ENCODE data around the gene HECTD3. TPM values are rescaled to one million over a fixed set of nuclear protein-coding genes. Genes with fewer than 3 reads are reported as not detected.
"Not testable (repeated sequence)": the region's sequence is repeated elsewhere in the genome, so short reads cannot be mapped to it uniquely, and the experiment has no call there.

The HECTD3 gene
- total RNA-seq, 2 donors from 2014 or later: 40.4 to 66.3 TPM

- no peaks in the 10 kb centered on the region for H3K27me3 ChIP-seq (replicated peaks; ENCODE audit: insufficient read depth)
- H3K4me3 ChIP-seq: no peak overlapping the region
- no peak overlapping the region for H3K27ac ChIP-seq
- ATAC-seq (ENCODE audit: insufficient number of reproducible peaks, low FRiP score, low read depth) (no peak), DNase-seq (ENCODE audit: low spot score) (no peak)
- H3K4me1 ChIP-seq (ENCODE audit: control insufficient read depth in 1 of 2, low read depth in 2 of 2): peaks cover 9 to 16% of the 10 kb centered on the region in 2 donors
- H3K9me3 ChIP-seq: no peaks in the 10 kb centered on the region
- TF ChIP-seq CTCF (IDR thresholded peaks at IDR 0.05): no peak
- peaks cover 66% of the 10 kb centered on the region for H3K36me3 ChIP-seq
These were observed 5.4 kb downstream of the HECTD3 start for GRCh38 chr1:45005761-45006160.

- Histone ChIP-seq H3K9me3 (no peaks in the 10 kb centered on the region), H3K36me3 (peaks cover 64% of the 10 kb centered on the region), H3K4me3 (no peak overlapping the region), H3K4me1 (ENCODE audit: control insufficient read depth in 1 of 2, low read depth in 2 of 2) (peaks cover under 1 to 5% of the 10 kb centered on the region in 2 donors), H3K27ac (no peak overlapping the region), H3K27me3 (replicated peaks; ENCODE audit: insufficient read depth) (no peaks in the 10 kb centered on the region)
- TF ChIP-seq CTCF (IDR thresholded peaks at IDR 0.05): no peak
- no peak for ATAC-seq (ENCODE audit: insufficient number of reproducible peaks, low FRiP score, low read depth)
- DNase-seq (ENCODE audit: low spot score): no peak
These were observed 6.7 kb downstream of the HECTD3 start for GRCh38 chr1:45004281-45004920.

- no peak for TF ChIP-seq CTCF (IDR thresholded peaks at IDR 0.05)
- H3K4me1 ChIP-seq (ENCODE audit: control insufficient read depth in 1 of 2, low read depth in 2 of 2): no peaks in the 10 kb centered on the region
- no peaks in the 10 kb centered on the region for H3K27me3 ChIP-seq (replicated peaks; ENCODE audit: insufficient read depth)
- no peak overlapping the region for H3K27ac ChIP-seq
- ATAC-seq (ENCODE audit: insufficient number of reproducible peaks, low FRiP score, low read depth): no peak
- H3K9me3 ChIP-seq: no peaks in the 10 kb centered on the region
- no peak for DNase-seq (ENCODE audit: low spot score)
- peaks cover 57% of the 10 kb centered on the region for H3K36me3 ChIP-seq
- H3K4me3 ChIP-seq: no peak overlapping the region
These were observed 7.4 kb downstream of the HECTD3 start for GRCh38 chr1:45003741-45004140.

GRCh38 chr1:45002650-45003645 lies 8.2 kb downstream of the HECTD3 start:
- no peaks in the 10 kb centered on the region for H3K9me3 ChIP-seq
- TF ChIP-seq CTCF (IDR thresholded peaks at IDR 0.05): no peak
- no peak overlapping the region for H3K27ac ChIP-seq
- no peak overlapping the region for H3K4me3 ChIP-seq
- H3K4me1 ChIP-seq (ENCODE audit: control insufficient read depth in 1 of 2, low read depth in 2 of 2): no peaks in the 10 kb centered on the region
- ATAC-seq (ENCODE audit: insufficient number of reproducible peaks, low FRiP score, low read depth) (no peak), DNase-seq (ENCODE audit: low spot score) (no peak)
- peaks cover 50% of the 10 kb centered on the region for H3K36me3 ChIP-seq
- no peaks in the 10 kb centered on the region for H3K27me3 ChIP-seq (replicated peaks; ENCODE audit: insufficient read depth)

- H3K4me1 ChIP-seq (ENCODE audit: control insufficient read depth in 1 of 2, low read depth in 2 of 2); ATAC-seq (ENCODE audit: insufficient number of reproducible peaks, low FRiP score, low read depth); DNase-seq (ENCODE audit: low spot score); H3K27ac ChIP-seq; H3K4me3 ChIP-seq; H3K9me3 ChIP-seq; H3K27me3 ChIP-seq (replicated peaks; ENCODE audit: insufficient read depth): not testable (repeated sequence)
- H3K36me3 ChIP-seq: peaks cover 36% of the 10 kb centered on the region
These were observed 9.5 kb downstream of the HECTD3 start for GRCh38 chr1:45001576-45001975.
